OCI-LY1 (cell line): Measurements from ENCODE around the gene ADAMTS9.

Experiments
- H2AFZ ChIP-seq: fragments of 200-600 bp; sonication (generic), shearing (Covaris generic); 2 replicates; pipeline ENCODE4 v1.6.0; 2014; ENCODE audit warnings: antibody characterized with exemption, mild to moderate bottlenecking, low read length
- H3F3A ChIP-seq: fragments of 200-600 bp; sonication (generic), shearing (Covaris generic); 2 replicates; pipeline ENCODE4 v1.6.0; 2014; ENCODE audit warnings: mild to moderate bottlenecking, antibody characterized with exemption, low read length, moderate library complexity; ENCODE audit not compliant: insufficient read depth
- H3K27ac ChIP-seq: fragments of 200-600 bp; sonication (generic); 2 replicates; pipeline ENCODE4 v1.5.1; 2014; ENCODE audit warnings: low read length, mixed run types, mild to moderate bottlenecking, low read depth; ENCODE audit not compliant: poor library complexity, severe bottlenecking
- H3K27me3 ChIP-seq: fragments of 200-600 bp; sonication (generic); 2 replicates; pipeline ENCODE4 v1.6.0; 2014; ENCODE audit warnings: antibody characterized with exemption, mild to moderate bottlenecking, low read length, moderate library complexity; ENCODE audit not compliant: insufficient read depth
- H3K36me3 ChIP-seq: fragments of 200-600 bp; sonication (generic); 2 replicates; pipeline ENCODE4 v1.6.1; 2014; ENCODE audit warnings: mild to moderate bottlenecking, antibody characterized with exemption, low read length, moderate library complexity, mixed read lengths; ENCODE audit not compliant: insufficient read depth
- H3K4me1 ChIP-seq: fragments of 200-600 bp; sonication (generic); 2 replicates; pipeline ENCODE4 v1.5.1; 2014; ENCODE audit warnings: mild to moderate bottlenecking, low read length, moderate library complexity; ENCODE audit not compliant: insufficient read depth, severe bottlenecking
- H3K4me2 ChIP-seq: fragments of 200-600 bp; sonication (generic), shearing (Covaris generic); 2 replicates; pipeline ENCODE4 v1.6.1; 2014; ENCODE audit warnings: low read length
- H3K4me3 ChIP-seq: fragments of 200-600 bp; sonication (generic); 2 replicates; pipeline ENCODE4 v1.5.1; 2014; ENCODE audit warnings: low read length, low read depth, mild to moderate bottlenecking, mixed read lengths; ENCODE audit not compliant: poor library complexity, severe bottlenecking
- H3K79me2 ChIP-seq: fragments of 200-600 bp; shearing (Covaris generic); 2 replicates; pipeline ENCODE4 v1.6.1; 2016; ENCODE audit warnings: mixed run types, low read length, mixed read lengths; ENCODE audit not compliant: insufficient read depth
- H3K9ac ChIP-seq: fragments of 200-600 bp; sonication (generic), shearing (Covaris generic); 2 replicates; pipeline ENCODE4 v1.6.1; 2014; ENCODE audit warnings: mild to moderate bottlenecking, low read length, mixed read lengths
- H3K9me2 ChIP-seq: fragments of 200-600 bp; sonication (generic), shearing (Covaris generic); 2 replicates; pipeline ENCODE4 v1.6.1; 2014; ENCODE audit warnings: low read depth, mild to moderate bottlenecking, low read length, mixed read lengths
- H3K9me3 ChIP-seq: fragments of 200-600 bp; shearing (Covaris generic); 2 replicates; pipeline ENCODE4 v1.6.1; 2014; ENCODE audit warnings: low read length, mixed read lengths
- H4K20me1 ChIP-seq: fragments of 200-600 bp; sonication (generic), shearing (Covaris generic); 2 replicates; pipeline ENCODE4 v1.6.0; 2016; ENCODE audit warnings: mild to moderate bottlenecking, low read length; ENCODE audit not compliant: insufficient read depth
- CTCF ChIP-seq: fragments of 200-600 bp; sonication (generic), shearing (Covaris generic); IDR thresholded peaks from 2 replicates; pipeline ENCODE4 v1.5.1; 2017; ENCODE audit warnings: mild to moderate bottlenecking, antibody characterized with exemption, low read length, moderate library complexity, mixed read lengths
- EZH2 ChIP-seq: fragments of 200-600 bp; sonication (generic), shearing (Covaris generic); IDR thresholded peaks from 2 replicates; pipeline ENCODE4 v1.8.0; 2017; ENCODE audit warnings: borderline replicate concordance, mixed run types, mild to moderate bottlenecking, antibody characterized with exemption, low read length, moderate library complexity, mixed read lengths

The ADAMTS9 gene

GRCh38 chr3:64523324-64523723, 164.5 kb downstream of the ADAMTS9 start:
- Histone ChIP-seq H2AFZ (no peak overlapping the region), H3K9me3 (no peaks in the 10 kb centered on the region), H3K79me2 (no peaks in the 10 kb centered on the region), H3K27ac (no peak overlapping the region), H3K4me1 (no peaks in the 10 kb centered on the region), H3K9me2 (no peaks in the 10 kb centered on the region), H3F3A (no peaks in the 10 kb centered on the region), H3K27me3 (no peaks in the 10 kb centered on the region), H3K4me2 (no peak overlapping the region), H4K20me1 (no peaks in the 10 kb centered on the region), H3K4me3 (no peak overlapping the region), H3K36me3 (no peaks in the 10 kb centered on the region), H3K9ac (no peak overlapping the region)
- TF ChIP-seq CTCF (no peak), EZH2 (no peak)

GRCh38 chr3:64520334-64520733, 167.5 kb downstream of the ADAMTS9 start:
- Histone ChIP-seq H3K79me2 (no peaks in the 10 kb centered on the region), H3K9me3 (no peaks in the 10 kb centered on the region), H3K27me3 (no peaks in the 10 kb centered on the region), H3K9me2 (no peaks in the 10 kb centered on the region), H3K4me1 (no peaks in the 10 kb centered on the region), H3K9ac (no peak overlapping the region), H3K27ac (no peak overlapping the region), H3K4me2 (no peak overlapping the region), H3F3A (no peaks in the 10 kb centered on the region), H3K36me3 (no peaks in the 10 kb centered on the region), H3K4me3 (no peak overlapping the region), H2AFZ (no peak overlapping the region), H4K20me1 (no peaks in the 10 kb centered on the region)
- TF ChIP-seq EZH2 = no peak
- TF ChIP-seq CTCF = no peak

GRCh38 chr3:64518950-64519349, 168.8 kb downstream of the ADAMTS9 start:
- Histone ChIP-seq H3F3A (no peaks in the 10 kb centered on the region), H3K9me2 (no peaks in the 10 kb centered on the region), H3K4me3 (no peak overlapping the region), H4K20me1 (no peaks in the 10 kb centered on the region), H3K36me3 (no peaks in the 10 kb centered on the region), H3K4me2 (no peak overlapping the region), H3K27me3 (no peaks in the 10 kb centered on the region), H3K27ac (no peak overlapping the region), H3K9ac (no peak overlapping the region), H2AFZ (no peak overlapping the region), H3K79me2 (no peaks in the 10 kb centered on the region), H3K4me1 (no peaks in the 10 kb centered on the region), H3K9me3 (no peaks in the 10 kb centered on the region)
- no peak for TF ChIP-seq EZH2
- TF ChIP-seq CTCF = no peak
